Fibroblast of villous mesenchyme (primary cell): Measurements from ENCODE around the gene SEMA6C. TPM values are rescaled to one million over a fixed set of nuclear protein-coding genes. Genes with fewer than 3 reads are reported as not detected.
"Not testable (repeated sequence)": the region's sequence is repeated elsewhere in the genome, so short reads cannot be mapped to it uniquely, and the experiment has no call there.

Experiments
- DNase-seq: peaks from one replicate; pipeline ENCODE4 v3.0.0-alpha.2; 2010; ENCODE audit warnings: low read depth
- H3K4me3 ChIP-seq: 2 replicates; pipeline ENCODE4 v1.5.1; 2011; ENCODE audit warnings: low read depth, mild to moderate bottlenecking, low read length
- total RNA-seq: library from RNA; depleted of rRNA; stranded (reverse); fragments of >200 nt; gene quantifications from 2 replicates; pipeline ENCODE4 v1.2.3, GENCODE V29; 2012
- TF ChIP-seq, protein P1 (sequence below): IDR thresholded peaks from 2 replicates; pipeline ENCODE4 v1.5.1; 2012; ENCODE audit warnings: low read depth, mild to moderate bottlenecking, low read length; ENCODE audit not compliant: insufficient read depth

Gene SEMA6C
- total RNA-seq, 1 donor, result 0.86 TPM

DNA sequence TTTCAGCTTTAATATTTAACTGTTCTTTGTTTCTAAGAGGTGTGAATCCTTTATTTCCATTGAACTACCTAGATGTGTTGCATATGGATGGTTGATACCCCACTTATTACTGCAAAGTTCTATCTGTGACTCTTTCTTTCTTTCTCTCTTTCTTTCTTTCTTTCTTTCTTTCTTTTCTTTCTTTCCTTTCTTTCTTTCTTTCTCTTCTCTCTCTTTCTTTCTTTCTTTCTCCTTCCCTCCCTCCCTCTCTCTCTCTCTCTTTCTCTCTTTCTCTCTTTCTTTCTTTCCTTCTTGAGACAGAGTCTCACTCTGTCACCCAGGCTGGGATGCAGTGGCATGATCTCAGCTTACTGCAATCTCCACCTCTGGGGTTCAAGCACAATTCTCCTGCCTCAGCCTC, 41.8 kb downstream of the SEMA6C start:
- no peak for DNase-seq
- TF ChIP-seq, protein P1, sequence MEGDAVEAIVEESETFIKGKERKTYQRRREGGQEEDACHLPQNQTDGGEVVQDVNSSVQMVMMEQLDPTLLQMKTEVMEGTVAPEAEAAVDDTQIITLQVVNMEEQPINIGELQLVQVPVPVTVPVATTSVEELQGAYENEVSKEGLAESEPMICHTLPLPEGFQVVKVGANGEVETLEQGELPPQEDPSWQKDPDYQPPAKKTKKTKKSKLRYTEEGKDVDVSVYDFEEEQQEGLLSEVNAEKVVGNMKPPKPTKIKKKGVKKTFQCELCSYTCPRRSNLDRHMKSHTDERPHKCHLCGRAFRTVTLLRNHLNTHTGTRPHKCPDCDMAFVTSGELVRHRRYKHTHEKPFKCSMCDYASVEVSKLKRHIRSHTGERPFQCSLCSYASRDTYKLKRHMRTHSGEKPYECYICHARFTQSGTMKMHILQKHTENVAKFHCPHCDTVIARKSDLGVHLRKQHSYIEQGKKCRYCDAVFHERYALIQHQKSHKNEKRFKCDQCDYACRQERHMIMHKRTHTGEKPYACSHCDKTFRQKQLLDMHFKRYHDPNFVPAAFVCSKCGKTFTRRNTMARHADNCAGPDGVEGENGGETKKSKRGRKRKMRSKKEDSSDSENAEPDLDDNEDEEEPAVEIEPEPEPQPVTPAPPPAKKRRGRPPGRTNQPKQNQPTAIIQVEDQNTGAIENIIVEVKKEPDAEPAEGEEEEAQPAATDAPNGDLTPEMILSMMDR, result no peak
- H3K4me3 ChIP-seq, result no peak overlapping the region

DNA sequence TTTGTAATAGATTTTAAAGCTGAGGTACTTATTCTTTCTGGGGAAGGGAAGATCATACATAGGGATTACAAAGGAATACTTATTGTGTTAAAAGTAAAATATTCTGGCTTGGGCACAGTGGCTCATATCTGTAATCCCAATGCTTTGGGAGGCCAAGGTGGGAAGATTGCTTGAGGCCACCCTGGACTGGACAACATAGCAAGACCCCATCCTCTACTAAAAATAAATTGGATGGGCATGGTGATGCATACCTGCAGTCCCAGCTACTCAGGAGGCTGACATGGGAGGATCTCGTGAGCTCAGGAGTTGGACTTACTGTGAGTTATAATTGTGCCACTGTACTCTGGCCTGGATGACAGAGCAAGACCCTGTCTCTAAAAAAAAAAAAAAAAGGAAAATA, 48.3 kb downstream of the SEMA6C start:
- DNase-seq, result no peak
- H3K4me3 ChIP-seq, result no peak overlapping the region
- TF ChIP-seq, protein P1, result no peak

DNA sequence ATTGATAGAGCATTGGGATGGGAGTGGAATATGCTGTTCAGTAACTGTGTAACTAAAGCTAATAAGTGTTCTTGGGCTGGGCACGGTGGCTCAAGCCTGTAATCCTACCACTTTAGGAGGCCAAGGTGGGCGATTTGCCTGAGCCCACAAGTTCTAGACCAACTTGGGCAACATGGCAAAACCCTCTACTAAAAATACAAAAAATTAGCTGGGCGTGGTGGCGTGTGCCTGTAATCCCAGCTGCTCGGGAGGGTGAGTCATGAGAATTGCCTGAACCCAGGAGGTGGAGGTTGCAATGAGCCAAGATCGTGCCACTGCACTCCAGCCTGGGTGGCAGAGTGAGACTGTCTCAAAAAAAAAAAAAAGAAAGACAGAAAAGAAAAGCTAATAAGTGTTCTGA, 49.0 kb downstream of the SEMA6C start:
- DNase-seq, H3K4me3 ChIP-seq: not testable (repeated sequence)

DNA sequence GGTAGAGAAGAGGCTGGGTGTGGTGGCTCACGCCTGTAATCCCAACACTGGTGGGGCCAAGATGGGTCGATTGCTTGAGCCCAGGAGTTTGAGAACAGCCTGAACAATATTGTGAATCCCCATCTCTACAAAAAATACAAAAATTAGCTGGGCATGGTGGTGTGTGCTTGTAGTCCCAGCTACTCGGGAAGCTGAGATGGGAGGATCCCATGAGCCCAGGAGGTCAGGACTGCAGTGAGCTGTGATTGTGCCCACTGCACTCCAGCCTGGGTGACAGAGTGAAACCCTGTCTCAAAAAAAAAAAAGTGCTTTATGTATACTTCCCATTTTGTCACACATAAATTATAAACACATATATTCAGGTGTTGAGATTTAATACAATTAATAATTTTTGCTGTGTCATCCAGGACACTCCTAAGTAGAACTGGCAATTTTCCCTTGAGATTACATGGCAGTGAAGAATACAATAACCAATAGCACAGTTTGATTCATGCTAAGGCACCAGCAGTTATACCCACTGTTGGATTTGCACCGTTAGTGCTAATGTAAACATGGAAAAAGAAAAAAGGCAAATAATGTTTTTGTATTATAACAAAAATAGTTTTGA, 60.4 kb downstream of the SEMA6C start:
- DNase-seq, result no peak
- H3K4me3 ChIP-seq, result no peak overlapping the region
- TF ChIP-seq, protein P1, result no peak

Other genes starting within 250 kb of the SEMA6C start
- 26.1 and 34.1 TPM in 2 replicates for gene SETDB1, start 220.3 kb downstream of the SEMA6C start, total RNA-seq
- 89.9 and 142 TPM in 2 replicates for gene CERS2, start 171.8 kb downstream of the SEMA6C start, total RNA-seq
- gene ANXA9, start 164.3 kb downstream of the SEMA6C start, total RNA-seq, result 0.32 and 0.86 TPM in 2 replicates
- 10.8 and 11.0 TPM in 2 replicates for gene MINDY1, start 139.7 kb downstream of the SEMA6C start, total RNA-seq
- 9.7 and 12.1 TPM in 2 replicates for gene PRUNE1, start 138.2 kb downstream of the SEMA6C start, total RNA-seq
- under 0.01 TPM in 2 replicates for gene BNIPL, start 110.0 kb downstream of the SEMA6C start, total RNA-seq
- gene C1orf56, start 98.9 kb downstream of the SEMA6C start, total RNA-seq, result 2.6 and 3.0 TPM in 2 replicates
- 47.0 and 68.2 TPM in 2 replicates for gene CDC42SE1, start 87.0 kb downstream of the SEMA6C start, total RNA-seq
- gene MLLT11, start 86.2 kb downstream of the SEMA6C start, total RNA-seq, result 8.1 and 9.1 TPM in 2 replicates
- 7.1 and 9.5 TPM in 2 replicates for gene GABPB2, start 75.9 kb downstream of the SEMA6C start, total RNA-seq
- gene TNFAIP8L2, start 10.0 kb upstream of the SEMA6C start, total RNA-seq, result not detected in 2 replicates
- 10.0 and 11.7 TPM in 2 replicates for gene LYSMD1, start 19.3 kb upstream of the SEMA6C start, total RNA-seq
- gene SCNM1, start 19.5 kb upstream of the SEMA6C start, total RNA-seq, result 23.7 and 31.2 TPM in 2 replicates
- not detected in 2 replicates for gene TMOD4, start 29.4 kb upstream of the SEMA6C start, total RNA-seq
- gene VPS72, start 43.6 kb upstream of the SEMA6C start, total RNA-seq, result 40.3 and 44.0 TPM in 2 replicates
- 78.3 and 131 TPM in 2 replicates for gene PIP5K1A, start 51.9 kb upstream of the SEMA6C start, total RNA-seq
- 135 and 139 TPM in 2 replicates for gene PSMD4, start 108.1 kb upstream of the SEMA6C start, total RNA-seq
- gene ZNF687, start 135.7 kb upstream of the SEMA6C start, total RNA-seq, result 12.6 and 16.4 TPM in 2 replicates
- 61.2 and 85.5 TPM in 2 replicates for gene PI4KB, start 180.8 kb upstream of the SEMA6C start, total RNA-seq
- 34.8 and 58.7 TPM in 2 replicates for gene RFX5, start 200.6 kb upstream of the SEMA6C start, total RNA-seq
- gene SELENBP1, start 226.1 kb upstream of the SEMA6C start, total RNA-seq, result 23.3 and 27.7 TPM in 2 replicates